Uterus (tissue), 4 donors: ENCODE results near the gene CCNC. TPM values are rescaled to one million over a fixed set of nuclear protein-coding genes. Genes with fewer than 3 reads are reported as not detected.

Source experiments
- DNase-seq, 2 donors: peaks; one replicate each; pipeline ENCODE4 v3.0.0-alpha.2; 2019 to 2020
- H3K27ac ChIP-seq, 2 donors: fragments of 200-600 bp; sonication (generic); 1 replicate in 1 of 2; 2 replicates in 1 of 2; pipeline ENCODE4 v1.5.1; 2016 to 2018
- H3K27me3 ChIP-seq, 2 donors: fragments of 200-600 bp; sonication (generic); one replicate each; pipeline ENCODE4 v1.5.1; 2018 to 2019; ENCODE audit warnings: control low read depth in 1 of 2
- H3K36me3 ChIP-seq, 2 donors: fragments of 200-600 bp; sonication (generic); one replicate each; pipeline ENCODE4 v1.5.1; 2019; ENCODE audit warnings: control low read depth in 1 of 2
- H3K4me1 ChIP-seq, 2 donors: fragments of 200-600 bp; sonication (generic); one replicate each; pipeline ENCODE4 v1.5.1; 2018 to 2019; ENCODE audit warnings: control low read depth in 1 of 2
- H3K4me3 ChIP-seq, 2 donors: fragments of 200-600 bp; sonication (generic); 1 replicate in 1 of 2; 2 replicates in 1 of 2; pipeline ENCODE4 v1.5.1; 2018 to 2019; ENCODE audit warnings: mild to moderate bottlenecking in 1 of 2
- H3K9me3 ChIP-seq, 2 donors: fragments of 200-600 bp; sonication (generic); one replicate each; pipeline ENCODE4 v1.5.1; 2019; ENCODE audit warnings: control low read depth in 1 of 2
- POLR2A ChIP-seq, 2 donors: fragments of 450-650 bp; IDR thresholded peaks; one replicate each; pipeline ENCODE4 v1.6.1; 2016; ENCODE audit warnings: antibody characterized with exemption in 2 of 2, mild to moderate bottlenecking in 1 of 2, moderate library complexity in 1 of 2
- intact Hi-C: fragments of 100-400 bp; cut with DNase I; formaldehyde crosslinking; loops from one replicate; pipeline ENCODE4 v1.15.1; 2023; ENCODE audit warnings: low total_unique reads
- total RNA-seq, 4 donors: library from RNA; depleted of rRNA in 3 of 4; stranded (reverse); fragments of >200 nt in 3 of 4; gene quantifications; one replicate each; pipeline versions ENCODE4 v1.1.0 to v1.2.4, GENCODE V29; 2014 to 2023
- TF ChIP-seq, protein P1 (sequence below), 4 experiments: fragments of 200-600 bp in 2 of 4; fragments of 450-650 bp in 2 of 4; sonication (generic) in 2 of 4; IDR thresholded peaks; one replicate each; pipeline ENCODE4 v1.5.1; 2016 to 2019; ENCODE audit warnings: antibody characterized with exemption in 4 of 4, mild to moderate bottlenecking in 2 of 4, moderate library complexity in 1 of 4
- donor health status: DM: yes; HTN: yes; CAD: no.

The CCNC gene
- total RNA-seq, 4 donors from 2014 or later: 48.4 to 97.0 (median 54.8) TPM

DNA sequence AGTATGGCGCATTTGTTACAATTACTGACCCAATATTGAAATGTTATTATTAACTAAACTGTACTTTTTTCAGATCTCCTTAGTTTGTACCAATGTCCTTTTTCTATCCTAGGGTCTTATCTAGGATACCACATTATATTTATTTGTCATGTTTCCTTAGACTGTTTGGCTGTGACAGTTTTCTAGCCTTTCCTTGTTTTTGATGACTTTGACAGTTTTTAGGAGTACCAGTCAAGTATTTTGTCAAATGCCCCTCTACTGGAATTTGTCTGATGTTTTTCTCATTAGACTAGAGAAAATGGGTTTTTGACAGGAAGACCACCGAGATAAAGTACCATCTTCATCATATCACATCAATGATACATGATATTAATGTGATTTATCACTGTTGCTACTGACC is 14.6 kb downstream of the CCNC start:
- Histone ChIP-seq H3K27me3 (no peaks in the 10 kb centered on the region), H3K4me1 (no peaks in the 10 kb centered on the region), H3K36me3 (no peaks in the 10 kb centered on the region), H3K27ac (no peak overlapping the region), H3K4me3 (no peak overlapping the region), H3K9me3 (peaks cover 0 to 6% of the 10 kb centered on the region in 2 donors)
- TF ChIP-seq, protein P1, sequence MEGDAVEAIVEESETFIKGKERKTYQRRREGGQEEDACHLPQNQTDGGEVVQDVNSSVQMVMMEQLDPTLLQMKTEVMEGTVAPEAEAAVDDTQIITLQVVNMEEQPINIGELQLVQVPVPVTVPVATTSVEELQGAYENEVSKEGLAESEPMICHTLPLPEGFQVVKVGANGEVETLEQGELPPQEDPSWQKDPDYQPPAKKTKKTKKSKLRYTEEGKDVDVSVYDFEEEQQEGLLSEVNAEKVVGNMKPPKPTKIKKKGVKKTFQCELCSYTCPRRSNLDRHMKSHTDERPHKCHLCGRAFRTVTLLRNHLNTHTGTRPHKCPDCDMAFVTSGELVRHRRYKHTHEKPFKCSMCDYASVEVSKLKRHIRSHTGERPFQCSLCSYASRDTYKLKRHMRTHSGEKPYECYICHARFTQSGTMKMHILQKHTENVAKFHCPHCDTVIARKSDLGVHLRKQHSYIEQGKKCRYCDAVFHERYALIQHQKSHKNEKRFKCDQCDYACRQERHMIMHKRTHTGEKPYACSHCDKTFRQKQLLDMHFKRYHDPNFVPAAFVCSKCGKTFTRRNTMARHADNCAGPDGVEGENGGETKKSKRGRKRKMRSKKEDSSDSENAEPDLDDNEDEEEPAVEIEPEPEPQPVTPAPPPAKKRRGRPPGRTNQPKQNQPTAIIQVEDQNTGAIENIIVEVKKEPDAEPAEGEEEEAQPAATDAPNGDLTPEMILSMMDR (IDR thresholded peaks at IDR 0.05): no peak
- TF ChIP-seq POLR2A (IDR thresholded peaks at IDR 0.05): no peak
- no peak for DNase-seq
- intact Hi-C loops: no loop called here

DNA sequence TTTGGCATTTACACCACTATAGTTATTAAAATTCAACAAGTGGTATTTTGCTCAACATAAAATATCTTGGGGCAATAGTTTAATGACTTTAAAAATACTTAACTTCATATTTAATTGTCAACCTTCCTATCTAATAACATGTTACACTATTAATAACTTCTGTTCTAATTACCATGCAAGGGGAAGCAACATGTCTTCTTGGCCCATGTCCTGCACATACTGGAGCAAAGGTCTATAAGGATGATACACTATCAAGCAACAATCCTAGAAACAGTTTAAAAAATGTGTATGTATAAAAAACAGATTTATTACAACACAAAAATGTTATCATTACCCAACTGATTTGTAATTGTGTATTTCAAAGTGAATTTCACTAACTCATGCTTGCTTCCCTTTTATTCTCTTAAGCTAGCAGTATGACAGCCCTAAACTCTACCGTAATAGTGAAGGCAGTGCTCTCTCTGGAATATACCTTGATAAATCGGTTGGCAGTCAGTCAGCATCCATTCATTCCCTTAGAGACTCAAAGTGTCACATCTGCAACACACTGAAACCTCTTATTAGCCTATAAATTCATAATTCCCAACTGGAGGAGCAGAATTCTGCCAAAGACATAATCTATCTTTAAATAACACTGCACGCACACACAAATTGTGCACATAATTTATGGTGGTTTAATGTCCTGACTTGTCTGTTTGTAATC is 18.3 kb downstream of the CCNC start:
- DNase-seq: no peak
- no peak overlapping the region for H3K4me3 ChIP-seq
- no peaks in the 10 kb centered on the region for H3K36me3 ChIP-seq
- H3K27me3 ChIP-seq: no peaks in the 10 kb centered on the region
- intact Hi-C loops: no loop called here
- H3K27ac ChIP-seq: no peak overlapping the region
- peaks cover 0 to 4% of the 10 kb centered on the region in 2 donors for H3K9me3 ChIP-seq
- no peaks in the 10 kb centered on the region for H3K4me1 ChIP-seq
- TF ChIP-seq, protein P1 (IDR thresholded peaks at IDR 0.05): no peak
- no peak for TF ChIP-seq POLR2A (IDR thresholded peaks at IDR 0.05)

DNA sequence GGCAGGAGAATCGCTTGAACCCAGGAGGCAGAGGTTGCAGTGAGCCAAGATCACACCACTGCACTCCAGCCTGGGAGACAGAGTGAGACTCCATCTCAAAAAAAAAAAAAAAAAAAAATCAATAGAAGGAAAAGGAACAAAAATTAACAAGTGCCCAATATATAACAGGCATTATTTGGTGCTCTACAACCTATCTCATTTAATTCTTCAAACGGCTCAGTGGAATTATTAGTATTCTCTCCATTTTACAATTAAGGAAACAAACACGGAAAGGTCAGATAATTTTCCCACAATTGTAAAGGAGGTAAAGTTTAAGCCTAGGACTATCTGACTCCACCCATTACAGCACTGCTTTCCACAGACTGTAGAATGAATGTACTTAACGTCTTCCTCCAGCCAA is 19.8 kb downstream of the CCNC start:
- Histone ChIP-seq H3K36me3 (no peaks in the 10 kb centered on the region), H3K27ac (no peak overlapping the region), H3K27me3 (no peaks in the 10 kb centered on the region), H3K4me3 (no peak overlapping the region), H3K9me3 (no peaks in the 10 kb centered on the region), H3K4me1 (no peaks in the 10 kb centered on the region)
- intact Hi-C loops: no loop called here
- DNase-seq: no peak
- TF ChIP-seq, protein P1 (IDR thresholded peaks at IDR 0.05): no peak
- no peak for TF ChIP-seq POLR2A (IDR thresholded peaks at IDR 0.05)

DNA sequence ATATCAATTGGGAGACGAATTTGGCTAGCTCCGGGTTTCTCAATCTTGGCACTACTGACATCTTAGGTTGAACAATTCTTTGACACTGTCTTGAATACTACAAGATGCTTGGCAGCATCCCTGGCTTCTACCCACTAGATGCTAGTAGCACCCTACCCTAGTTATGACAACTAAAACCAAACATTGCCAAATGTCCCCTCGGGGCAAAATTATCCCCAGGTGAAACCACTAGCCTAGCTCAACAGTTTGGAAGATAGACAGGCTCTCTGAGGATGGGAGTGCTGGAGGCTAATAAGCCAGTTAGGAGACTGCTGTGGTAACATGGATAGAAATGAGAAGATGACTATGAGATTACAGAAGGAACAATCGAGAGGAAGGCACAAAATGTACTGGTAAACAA is 20.9 kb downstream of the CCNC start:
- Histone ChIP-seq H3K4me3 (no peak overlapping the region), H3K4me1 (no peaks in the 10 kb centered on the region), H3K9me3 (no peaks in the 10 kb centered on the region), H3K27me3 (no peaks in the 10 kb centered on the region), H3K36me3 (no peaks in the 10 kb centered on the region), H3K27ac (no peak overlapping the region)
- intact Hi-C loops: no loop called here
- no peak for DNase-seq
- TF ChIP-seq, protein P1 (IDR thresholded peaks at IDR 0.05): no peak
- TF ChIP-seq POLR2A (IDR thresholded peaks at IDR 0.05): no peak

DNA sequence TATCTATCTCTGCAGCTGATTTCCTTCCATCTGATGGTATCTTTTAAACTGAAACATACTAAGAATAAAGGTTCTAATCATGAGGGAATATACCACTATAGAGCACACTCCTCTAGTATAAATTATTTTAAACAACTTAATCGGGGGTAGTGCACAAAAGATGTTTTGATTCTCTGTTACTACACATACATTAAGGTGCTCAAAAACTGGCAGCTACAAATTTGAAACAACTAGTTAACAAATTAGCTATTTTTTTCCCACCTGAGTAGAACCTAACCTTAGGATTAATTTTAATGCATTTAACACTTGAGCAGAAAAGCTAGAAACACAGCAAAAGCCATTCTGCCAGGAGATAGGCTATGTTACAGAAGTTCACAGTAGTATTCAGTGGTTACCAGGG is 23.0 kb downstream of the CCNC start:
- TF ChIP-seq POLR2A (IDR thresholded peaks at IDR 0.05): no peak
- TF ChIP-seq, protein P1 (IDR thresholded peaks at IDR 0.05): no peak
- Histone ChIP-seq H3K4me3 (no peak overlapping the region), H3K4me1 (no peaks in the 10 kb centered on the region), H3K36me3 (no peaks in the 10 kb centered on the region), H3K27ac (no peak overlapping the region), H3K9me3 (no peaks in the 10 kb centered on the region), H3K27me3 (no peaks in the 10 kb centered on the region)
- intact Hi-C loops: no loop called here
- DNase-seq: no peak
